NCI-H2171 (cell line): ENCODE data around the gene FHIT.
"Not testable (repeated sequence)": the region's sequence is repeated elsewhere in the genome, so short reads cannot be mapped to it uniquely, and the experiment has no call there.

Experiments used
- DNase-seq: peaks from one replicate; lab custom pipeline; 2025; lab: John Stamatoyannopoulos, UW

FHIT gene

GRCh38 chr3:61057464-61057863, 193.8 kb downstream of the FHIT start:
- no peak for DNase-seq

- no peak for DNase-seq
These were observed 195.8 kb downstream of the FHIT start for GRCh38 chr3:61055447-61055846.

GRCh38 chr3:61053781-61054496, 197.3 kb downstream of the FHIT start:
- DNase-seq = no peak

- DNase-seq = no peak
These were observed 198.4 kb downstream of the FHIT start for GRCh38 chr3:61052851-61053250.

DNA sequence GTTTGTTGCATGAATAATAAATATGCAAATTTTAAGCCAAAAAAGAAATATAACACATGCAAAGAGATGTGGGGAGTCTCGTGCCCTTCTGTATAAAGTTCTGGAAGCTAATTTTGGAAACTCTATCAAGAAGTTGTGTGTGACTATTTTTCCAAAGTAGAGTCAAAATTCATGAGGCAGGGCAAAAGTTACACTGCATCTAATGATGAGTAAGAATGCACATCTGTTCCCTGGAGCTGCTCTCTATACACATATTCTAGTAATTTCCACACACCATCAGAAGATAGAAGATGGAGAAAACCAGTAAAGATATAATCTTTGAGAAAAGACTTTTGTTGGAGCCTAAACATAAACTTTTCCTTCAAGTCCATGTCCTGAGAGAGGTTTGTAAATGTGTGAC, 199.6 kb downstream of the FHIT start:
- no peak for DNase-seq

- not testable (repeated sequence) for DNase-seq
These were observed 206.1 kb downstream of the FHIT start for GRCh38 chr3:61045169-61045568.

- no peak for DNase-seq
These were observed 208.1 kb downstream of the FHIT start for GRCh38 chr3:61043156-61043555.

DNA sequence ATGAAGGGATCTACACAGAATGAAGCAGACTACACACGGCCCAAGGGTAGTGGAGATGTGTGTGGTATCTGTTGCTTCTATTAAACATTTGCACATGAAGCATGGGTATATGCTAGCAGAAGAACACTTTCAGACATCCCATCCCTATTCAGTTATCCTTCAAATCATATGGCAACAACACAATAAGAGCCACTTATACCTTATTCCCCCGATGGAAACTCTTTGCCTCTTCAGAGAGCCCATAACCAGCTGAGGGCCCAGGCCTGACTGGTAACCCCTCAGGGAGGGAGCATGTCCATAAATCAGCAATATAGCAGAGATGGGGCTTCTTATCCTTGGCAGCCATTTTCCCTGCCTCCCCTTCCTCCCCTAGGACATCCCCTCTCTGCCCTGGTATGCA, 210.6 kb downstream of the FHIT start:
- no peak for DNase-seq

- no peak for DNase-seq
These were observed 215.7 kb downstream of the FHIT start for GRCh38 chr3:61035573-61035972.

- no peak for DNase-seq
These were observed 218.3 kb downstream of the FHIT start for GRCh38 chr3:61032991-61033390.

DNA sequence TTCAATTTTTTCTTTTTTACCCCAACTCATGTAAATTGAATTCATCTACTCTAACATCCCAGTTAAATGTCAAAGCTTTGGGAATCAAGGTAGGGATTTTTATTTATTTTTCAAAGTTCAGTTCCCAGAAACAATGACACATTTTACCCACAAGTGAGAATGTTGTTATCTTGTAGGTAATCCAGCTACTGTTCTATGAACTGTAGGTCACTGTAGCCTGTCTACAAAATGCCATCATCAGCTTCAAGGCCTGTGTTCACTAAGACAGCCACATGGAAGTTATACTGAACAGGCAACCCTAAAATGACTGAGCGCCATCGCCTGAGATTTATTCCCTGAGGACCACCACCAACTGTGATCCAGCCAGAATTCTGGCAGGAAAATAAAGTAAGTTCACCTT, 219.7 kb downstream of the FHIT start:
- no peak for DNase-seq

DNA sequence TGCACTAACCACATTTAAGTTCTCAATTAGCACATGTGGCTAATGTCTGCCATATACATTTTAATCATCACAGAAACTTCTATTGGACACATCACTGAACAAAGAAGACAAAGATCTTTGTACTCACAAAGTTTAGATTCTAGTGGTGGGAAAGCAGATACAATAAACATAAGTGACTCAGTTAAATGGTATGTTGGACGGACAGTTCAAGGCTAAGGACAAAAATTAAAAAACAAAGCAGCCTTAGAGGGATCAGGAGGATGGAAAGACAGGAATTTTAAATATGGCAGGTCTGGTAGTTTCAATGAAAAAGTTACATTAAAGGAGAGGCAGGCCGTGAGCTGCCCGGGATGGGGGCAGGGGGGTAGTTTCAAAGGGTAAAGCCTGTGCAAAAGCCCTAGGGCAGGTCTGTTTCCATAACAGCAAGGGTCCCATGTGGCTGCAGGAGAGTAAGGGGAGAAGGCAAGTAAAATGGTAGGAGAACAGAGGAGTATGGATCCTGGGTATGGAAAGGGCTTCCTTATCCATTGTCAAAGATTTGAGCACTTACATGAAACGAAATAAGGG, 220.7 kb downstream of the FHIT start:
- no peak for DNase-seq

- no peak for DNase-seq
These were observed 222.1 kb downstream of the FHIT start for GRCh38 chr3:61029194-61029593.

GRCh38 chr3:61018807-61019206, 232.4 kb downstream of the FHIT start:
- DNase-seq = no peak

DNA sequence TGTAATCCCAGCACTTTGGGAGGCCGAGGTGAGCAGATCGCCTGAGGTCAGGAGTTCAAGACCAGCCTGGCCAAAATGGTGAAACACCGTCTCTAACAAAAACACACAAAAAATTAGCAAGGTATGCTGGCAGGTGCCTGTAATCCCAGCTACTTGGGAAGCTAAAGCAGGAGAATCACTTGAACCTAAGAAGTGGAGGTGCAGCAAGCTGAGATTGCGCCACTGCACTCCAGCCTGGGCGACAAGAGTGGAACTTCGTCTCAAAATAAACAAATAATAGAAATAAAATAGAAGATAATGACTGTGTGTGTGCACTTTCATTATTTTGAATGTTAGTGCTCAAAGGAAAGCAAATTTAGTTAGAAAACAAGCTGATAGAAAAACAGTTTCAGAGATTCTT, 234.2 kb downstream of the FHIT start:
- not testable (repeated sequence) for DNase-seq

GRCh38 chr3:61015859-61016258, 235.4 kb downstream of the FHIT start:
- no peak for DNase-seq

- no peak for DNase-seq
These were observed 235.8 kb downstream of the FHIT start for GRCh38 chr3:61015408-61015807.

DNA sequence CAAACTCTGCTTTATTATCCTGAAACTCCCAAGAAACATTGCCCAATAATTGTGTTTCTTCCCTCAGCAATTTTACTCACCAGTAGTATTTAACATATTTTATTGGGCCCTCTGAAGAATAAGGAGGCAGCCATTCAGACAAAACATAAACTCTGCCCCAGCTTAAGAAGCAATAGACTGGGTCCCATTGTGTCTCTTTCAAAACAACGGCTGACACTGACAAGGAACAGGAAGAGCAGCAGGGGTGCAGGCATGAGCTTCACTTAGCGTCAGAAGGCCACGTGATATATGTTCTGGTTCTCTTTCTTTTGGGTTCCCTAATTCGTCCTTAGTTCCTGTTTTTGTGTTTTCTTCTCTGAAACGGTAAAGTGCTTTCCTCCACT, 242.3 kb downstream of the FHIT start:
- no peak for DNase-seq

- no peak for DNase-seq
These were observed 242.9 kb downstream of the FHIT start for GRCh38 chr3:61008153-61008997.

DNA sequence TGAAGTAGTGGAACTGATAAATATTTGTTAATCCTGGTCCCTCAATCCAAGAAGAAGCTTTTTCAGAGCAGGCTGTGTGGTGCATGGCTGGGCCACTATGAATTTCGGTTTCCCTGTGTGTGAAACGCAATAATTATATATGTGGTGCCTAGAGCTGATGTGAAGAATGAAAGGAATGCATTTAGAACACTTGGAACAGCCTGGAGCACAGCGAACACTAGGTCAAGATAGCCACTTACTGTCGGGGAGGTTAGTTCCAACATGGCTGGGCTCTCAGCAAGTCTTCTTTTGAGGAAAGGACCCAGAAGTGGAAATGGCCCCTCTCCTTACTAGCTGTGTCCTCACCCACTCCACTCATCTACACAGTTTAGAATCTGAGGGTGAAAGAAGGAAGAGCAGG, 245.7 kb downstream of the FHIT start:
- no peak for DNase-seq

DNA sequence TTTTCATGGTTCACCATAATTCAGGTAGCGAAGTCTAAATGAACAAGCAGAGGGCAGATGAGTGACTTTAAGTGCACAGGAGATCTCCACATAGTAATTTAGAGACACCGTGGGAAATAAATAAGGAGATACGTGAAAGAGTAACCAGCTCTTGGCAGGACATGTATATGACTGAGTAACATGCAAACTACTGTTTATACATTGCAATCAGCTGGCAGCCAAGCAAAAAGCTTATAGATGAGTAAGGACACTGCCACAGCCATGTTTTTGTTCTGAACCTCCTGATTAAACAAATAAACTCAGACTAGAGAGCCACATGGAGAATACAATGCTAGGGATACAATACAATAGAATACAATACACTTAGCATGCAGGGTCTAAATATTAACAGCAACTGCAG, 252.4 kb downstream of the FHIT start:
- DNase-seq = no peak

DNA sequence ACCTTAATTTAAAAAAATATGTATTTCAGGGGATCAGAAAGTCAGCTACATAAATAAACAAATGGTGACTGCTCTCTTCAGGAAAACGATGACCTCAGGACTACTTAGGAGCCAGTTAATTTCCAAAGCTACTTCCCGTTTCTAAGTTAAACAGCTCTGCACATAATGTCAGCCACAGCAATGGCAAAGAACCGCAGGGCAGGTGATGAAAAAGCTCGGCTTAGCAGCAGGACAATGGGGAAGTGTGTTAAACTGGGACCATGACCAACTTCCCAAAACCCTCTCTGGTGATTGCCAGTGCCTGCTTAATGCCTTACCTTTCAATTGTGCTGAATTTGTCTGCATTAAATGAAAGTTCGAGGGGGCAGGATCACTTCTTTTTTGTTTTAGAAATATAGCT, 258.9 kb downstream of the FHIT start:
- DNase-seq = no peak

GRCh38 chr3:60990442-60990730, 260.9 kb downstream of the FHIT start:
- DNase-seq = no peak
